ENCODE measurements around the gene SSBP3.

The SSBP3 gene

GRCh38 chr1:54370287-54370989, 35.8 kb downstream of the SSBP3 start:
- no peak for DNase-seq

DNA sequence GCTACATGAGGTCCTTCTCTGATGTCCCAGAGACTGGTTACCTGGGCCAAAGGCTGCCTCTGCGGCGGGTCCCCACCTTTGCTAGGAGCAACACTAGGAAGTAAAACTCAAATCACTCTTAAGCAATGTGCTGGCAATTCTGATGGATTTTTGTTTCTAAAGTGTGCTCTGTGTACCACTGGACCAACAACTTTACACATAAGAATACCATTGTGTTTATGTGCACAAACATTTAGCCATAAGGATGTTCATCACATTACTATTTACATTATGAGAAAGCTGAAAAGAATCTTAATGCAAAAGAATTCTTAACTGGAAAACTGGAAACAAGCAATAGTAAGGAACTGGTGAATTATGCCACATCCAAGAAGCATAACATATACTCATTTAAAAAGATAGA, 38.6 kb downstream of the SSBP3 start:
- DNase-seq: no peak

DNA sequence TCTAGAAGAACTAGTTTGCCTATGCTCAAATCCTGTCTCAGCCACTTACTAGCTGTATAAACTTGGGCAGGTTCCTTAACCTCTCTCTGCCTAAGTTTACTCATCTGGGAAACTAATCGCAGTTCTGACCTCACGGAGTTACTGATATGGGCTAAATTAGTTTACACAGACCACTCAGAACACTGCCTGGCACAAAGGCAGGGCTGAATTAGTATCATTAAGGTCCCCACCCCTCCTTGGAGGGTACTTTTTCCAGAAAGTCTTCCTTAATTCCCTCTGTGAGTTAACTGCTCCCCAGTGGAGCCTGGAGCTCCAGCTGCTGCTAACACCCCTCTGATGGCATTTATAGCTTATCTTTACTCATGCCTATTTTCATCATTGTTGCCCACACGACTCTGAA, 40.3 kb downstream of the SSBP3 start:
- no peak for DNase-seq

GRCh38 chr1:54365398-54365797, 40.8 kb downstream of the SSBP3 start:
- no peak for DNase-seq

DNA sequence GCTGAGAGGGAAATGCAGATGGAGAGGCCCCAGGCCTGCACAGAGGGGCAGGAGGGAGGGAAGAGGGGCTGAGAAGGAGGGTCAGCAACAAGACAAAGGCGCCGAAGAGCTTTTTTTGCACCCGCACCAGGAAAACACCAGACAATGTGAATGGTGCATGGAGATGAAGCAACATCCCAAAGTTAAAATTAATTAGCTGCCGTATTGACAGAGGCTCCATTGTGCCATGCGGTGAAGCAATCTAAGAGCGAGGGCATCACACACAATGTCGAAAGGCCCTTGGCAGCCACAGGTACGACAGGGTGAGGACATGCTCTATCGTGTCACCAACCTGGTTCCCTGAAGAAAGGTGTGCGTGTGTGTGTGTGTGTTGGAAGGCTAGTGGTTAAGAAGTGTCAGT, 41.2 kb downstream of the SSBP3 start:
- no peak for DNase-seq

GRCh38 chr1:54364582-54364981, 41.6 kb downstream of the SSBP3 start:
- no peak for DNase-seq

DNA sequence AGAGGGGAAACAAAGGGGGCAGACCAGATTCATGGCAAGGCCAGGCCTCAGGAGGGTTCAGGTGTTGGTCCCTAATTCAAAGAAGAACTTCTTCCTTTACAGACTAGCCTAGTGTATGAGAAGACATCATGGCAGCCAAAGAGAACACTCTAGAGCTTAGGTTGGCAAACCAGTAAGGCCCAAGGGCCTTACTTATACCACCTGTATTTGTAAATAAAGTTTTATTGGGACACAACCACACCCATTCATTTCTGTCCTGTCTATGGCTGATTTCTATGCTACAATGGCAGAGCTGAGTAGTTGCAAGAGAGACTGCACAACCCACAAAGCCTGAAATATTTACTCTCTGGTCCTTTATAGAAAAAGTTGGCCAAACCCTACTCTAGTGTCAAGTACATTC, 42.3 kb downstream of the SSBP3 start:
- DNase-seq: no peak

GRCh38 chr1:54362881-54363340, 43.3 kb downstream of the SSBP3 start:
- DNase-seq: no peak

DNA sequence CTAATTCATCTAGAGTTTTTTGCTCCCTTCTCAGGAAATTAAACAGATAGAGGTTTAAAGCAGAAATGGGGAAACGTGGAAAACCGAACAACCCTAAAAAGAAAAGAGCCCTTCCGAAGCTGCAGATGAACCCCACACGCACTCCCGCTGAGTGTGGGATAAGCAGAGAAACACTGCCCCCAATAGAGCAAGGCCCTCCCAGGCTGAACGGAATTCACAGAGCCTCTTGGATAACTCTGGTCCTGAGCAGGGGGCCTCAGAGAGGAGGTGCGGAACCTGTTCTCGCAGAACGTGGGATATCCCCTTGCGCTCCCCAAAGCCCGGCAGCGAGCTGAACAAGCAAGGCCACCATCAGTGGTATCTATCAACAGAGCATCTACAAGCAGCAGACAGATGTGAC, 44.9 kb downstream of the SSBP3 start:
- DNase-seq: no peak

GRCh38 chr1:54360165-54361005, 45.8 kb downstream of the SSBP3 start:
- DNase-seq: no peak

DNA sequence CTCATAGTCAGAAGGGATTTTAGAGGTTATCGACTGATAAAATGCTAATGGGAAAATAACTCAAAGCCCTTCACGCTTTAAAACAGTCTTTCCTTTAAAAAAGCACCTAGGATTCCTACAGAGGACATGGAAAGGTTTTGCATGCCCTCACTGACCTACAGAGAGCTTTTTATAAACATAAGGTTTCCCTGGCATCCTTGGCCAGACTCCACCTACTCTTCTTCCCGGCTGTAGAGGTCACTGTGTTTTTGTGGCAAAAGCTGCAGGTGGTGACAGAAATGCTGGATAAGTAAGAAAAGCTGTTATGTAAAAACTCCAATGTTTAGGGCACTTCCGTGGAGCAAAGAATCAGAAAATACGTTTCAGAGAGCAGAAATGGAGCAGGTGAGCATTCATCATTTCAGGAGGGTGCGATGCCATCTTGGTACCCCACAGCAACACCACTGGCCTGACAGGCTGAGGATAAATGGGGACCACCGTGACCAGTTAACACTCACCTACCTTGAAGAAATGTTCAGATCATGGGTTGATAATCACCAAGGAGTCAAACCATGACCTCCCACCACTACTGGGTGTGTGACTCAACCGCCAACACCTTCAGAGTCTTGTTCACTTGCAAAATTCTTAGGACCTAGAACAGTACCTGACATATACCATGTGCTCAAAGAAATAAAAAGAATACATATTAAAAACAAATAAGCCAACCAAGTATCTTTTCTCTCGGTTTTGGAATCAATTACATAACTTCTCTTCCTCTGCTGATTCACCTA, 46.6 kb downstream of the SSBP3 start:
- DNase-seq: no peak

- DNase-seq: no peak
Observed at GRCh38 chr1:54358503-54359168, 47.6 kb downstream of the SSBP3 start.

- DNase-seq: no peak
Observed at GRCh38 chr1:54357967-54358366, 48.2 kb downstream of the SSBP3 start.

GRCh38 chr1:54356680-54357147, 49.5 kb downstream of the SSBP3 start:
- DNase-seq: no peak

DNA sequence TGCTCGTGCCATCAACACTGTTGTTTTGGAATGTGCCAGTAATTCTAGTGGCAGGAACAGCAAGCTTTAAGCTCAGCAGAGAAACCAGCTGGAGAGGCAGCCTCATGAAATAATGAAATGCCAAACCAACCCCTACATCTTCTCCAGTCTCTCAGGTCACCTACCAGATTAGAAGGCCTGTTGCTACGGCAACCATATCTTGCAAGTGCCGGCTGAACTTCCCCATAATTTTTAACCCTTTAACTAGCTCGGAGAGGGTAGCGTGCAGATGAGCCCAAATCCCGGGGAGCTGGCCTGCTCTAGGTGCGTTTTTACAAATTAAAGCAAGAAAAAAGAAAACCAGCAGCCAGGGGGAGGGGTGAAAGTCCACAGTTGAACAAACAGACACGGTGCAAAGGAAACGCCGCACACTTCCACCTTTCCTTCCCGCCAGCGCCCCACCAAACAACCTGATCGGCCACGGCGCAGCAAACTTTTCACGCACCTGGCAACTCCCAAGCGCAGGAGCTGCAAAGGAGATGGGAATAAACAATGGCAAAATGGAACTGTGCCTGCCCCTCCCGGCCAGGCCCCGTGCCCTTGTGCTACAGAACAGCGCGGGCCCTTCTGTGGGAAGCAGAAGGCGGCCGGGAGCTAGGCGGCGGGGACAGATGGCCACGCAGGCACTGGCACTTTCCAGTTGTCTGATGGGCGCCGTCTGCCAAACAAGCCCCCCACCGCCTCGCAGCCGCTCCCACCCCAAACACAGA, 50.1 kb downstream of the SSBP3 start:
- no peak for DNase-seq

GRCh38 chr1:54354899-54355298, 51.3 kb downstream of the SSBP3 start:
- no peak for DNase-seq

- DNase-seq: no peak
Observed at GRCh38 chr1:54353959-54354358, 52.2 kb downstream of the SSBP3 start.

DNA sequence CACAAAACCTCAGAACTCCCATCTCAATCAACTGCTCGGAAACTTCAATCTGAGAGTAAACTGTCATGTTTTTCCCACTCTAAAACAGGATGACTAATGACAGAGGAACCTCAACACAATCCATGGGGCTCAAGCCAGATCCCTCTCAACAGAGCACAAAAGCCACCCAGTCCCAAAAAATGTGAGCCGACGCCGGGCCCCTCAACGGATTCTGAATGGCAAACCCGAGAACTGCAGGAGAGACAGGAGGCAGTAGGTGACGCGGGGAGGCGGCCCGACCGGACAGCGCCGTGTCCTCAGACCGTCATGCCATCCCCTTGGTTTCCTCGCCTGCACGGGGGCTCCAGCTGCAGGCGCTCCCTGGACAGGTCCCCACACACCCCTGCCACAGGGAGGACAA, 53.4 kb downstream of the SSBP3 start:
- DNase-seq: no peak

GRCh38 chr1:54350360-54350759, 55.8 kb downstream of the SSBP3 start:
- no peak for DNase-seq

- DNase-seq: no peak
Observed at GRCh38 chr1:54348700-54349021, 57.5 kb downstream of the SSBP3 start.

DNA sequence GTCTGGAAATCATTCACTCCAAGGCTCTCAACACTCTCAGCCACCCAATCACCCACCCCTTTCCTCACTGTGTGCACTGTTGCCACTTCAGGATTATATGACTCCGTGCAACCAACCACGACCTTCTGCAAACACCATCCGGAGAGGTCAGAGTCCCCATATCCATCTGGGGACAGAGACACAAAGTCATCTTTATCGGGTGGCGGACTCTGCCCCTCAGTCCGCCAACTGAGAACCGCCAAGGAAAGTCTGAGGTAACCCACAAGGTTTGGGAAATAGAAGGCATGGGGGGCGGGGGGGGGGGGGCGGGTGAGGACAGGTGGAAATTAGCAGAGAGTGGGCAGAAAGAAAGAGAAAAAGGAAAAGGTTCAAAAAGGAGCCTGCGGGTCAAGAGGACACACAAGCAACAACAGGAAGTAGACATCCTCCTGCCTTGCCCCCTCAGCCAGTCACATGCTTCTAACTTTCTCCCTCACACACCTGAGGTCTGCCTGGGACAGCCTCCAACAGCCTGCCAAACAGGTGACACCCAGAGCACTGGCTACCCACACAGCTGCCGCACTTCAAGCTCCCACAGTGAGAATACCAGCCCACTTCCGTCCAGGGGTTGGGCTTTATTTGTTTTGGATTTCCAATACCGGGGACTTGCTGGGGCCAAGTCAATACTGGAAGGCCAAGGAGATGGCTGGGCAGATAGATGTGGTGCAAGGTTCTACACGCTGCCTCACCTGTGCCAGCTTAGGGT, 58.1 kb downstream of the SSBP3 start:
- DNase-seq: no peak

All from kidney glomerular epithelial cell (primary cell).